HFF-Myc (cell line): ENCODE data around the gene AACS.

ENCODE experiments used
- DNase-seq: peaks from one replicate; pipeline ENCODE4 v3.0.0-alpha.2; 2011; ENCODE audit warnings: low read depth; ENCODE audit errors: extremely low read depth
- H3K4me3 ChIP-seq: replicated peaks from 2 replicates; pipeline ENCODE4 v1.5.1; 2011; ENCODE audit warnings: low read depth, mild to moderate bottlenecking, control low read depth, low read length
- TF ChIP-seq, protein P1 (sequence below): IDR thresholded peaks from 2 replicates; pipeline ENCODE4 v1.5.1; 2012; ENCODE audit warnings: mild to moderate bottlenecking, low read depth, low read length, control low read depth; ENCODE audit errors: missing control alignments

AACS gene

DNA sequence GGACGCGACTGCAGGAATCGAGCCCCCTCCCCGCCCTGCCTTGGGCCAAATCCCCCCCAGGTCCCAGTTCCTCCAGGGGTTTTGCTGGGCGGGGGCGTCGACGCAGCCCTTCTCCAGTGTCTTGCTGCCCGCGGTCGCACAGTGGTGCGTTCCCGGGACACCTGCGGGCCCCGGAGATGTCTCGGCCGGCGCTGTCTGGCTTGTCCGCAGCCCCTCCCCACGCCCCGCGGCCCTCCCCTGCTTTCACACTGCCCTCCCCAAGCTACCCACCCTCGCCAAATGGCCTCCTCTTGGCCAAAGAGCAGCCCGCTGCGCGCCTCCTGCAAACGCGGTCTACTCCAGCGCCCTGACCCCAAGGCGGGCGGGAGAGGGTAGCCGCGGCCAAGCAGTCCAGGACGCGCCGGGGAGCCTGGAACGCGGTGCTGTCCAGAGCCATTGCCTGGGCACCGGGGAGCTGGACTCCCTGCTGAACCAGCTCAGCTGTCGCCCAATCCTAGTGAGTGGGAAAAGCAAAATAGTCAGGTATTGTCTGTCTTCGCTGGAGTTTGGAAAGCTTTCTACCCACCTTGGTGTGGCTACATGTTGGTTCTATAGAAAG, 122.0 kb downstream of the AACS start:
- H3K4me3 ChIP-seq: no peak overlapping the region; the same call in 1 of the 2 replicates
- no peak for DNase-seq
- TF ChIP-seq, protein P1, sequence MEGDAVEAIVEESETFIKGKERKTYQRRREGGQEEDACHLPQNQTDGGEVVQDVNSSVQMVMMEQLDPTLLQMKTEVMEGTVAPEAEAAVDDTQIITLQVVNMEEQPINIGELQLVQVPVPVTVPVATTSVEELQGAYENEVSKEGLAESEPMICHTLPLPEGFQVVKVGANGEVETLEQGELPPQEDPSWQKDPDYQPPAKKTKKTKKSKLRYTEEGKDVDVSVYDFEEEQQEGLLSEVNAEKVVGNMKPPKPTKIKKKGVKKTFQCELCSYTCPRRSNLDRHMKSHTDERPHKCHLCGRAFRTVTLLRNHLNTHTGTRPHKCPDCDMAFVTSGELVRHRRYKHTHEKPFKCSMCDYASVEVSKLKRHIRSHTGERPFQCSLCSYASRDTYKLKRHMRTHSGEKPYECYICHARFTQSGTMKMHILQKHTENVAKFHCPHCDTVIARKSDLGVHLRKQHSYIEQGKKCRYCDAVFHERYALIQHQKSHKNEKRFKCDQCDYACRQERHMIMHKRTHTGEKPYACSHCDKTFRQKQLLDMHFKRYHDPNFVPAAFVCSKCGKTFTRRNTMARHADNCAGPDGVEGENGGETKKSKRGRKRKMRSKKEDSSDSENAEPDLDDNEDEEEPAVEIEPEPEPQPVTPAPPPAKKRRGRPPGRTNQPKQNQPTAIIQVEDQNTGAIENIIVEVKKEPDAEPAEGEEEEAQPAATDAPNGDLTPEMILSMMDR: no peak

DNA sequence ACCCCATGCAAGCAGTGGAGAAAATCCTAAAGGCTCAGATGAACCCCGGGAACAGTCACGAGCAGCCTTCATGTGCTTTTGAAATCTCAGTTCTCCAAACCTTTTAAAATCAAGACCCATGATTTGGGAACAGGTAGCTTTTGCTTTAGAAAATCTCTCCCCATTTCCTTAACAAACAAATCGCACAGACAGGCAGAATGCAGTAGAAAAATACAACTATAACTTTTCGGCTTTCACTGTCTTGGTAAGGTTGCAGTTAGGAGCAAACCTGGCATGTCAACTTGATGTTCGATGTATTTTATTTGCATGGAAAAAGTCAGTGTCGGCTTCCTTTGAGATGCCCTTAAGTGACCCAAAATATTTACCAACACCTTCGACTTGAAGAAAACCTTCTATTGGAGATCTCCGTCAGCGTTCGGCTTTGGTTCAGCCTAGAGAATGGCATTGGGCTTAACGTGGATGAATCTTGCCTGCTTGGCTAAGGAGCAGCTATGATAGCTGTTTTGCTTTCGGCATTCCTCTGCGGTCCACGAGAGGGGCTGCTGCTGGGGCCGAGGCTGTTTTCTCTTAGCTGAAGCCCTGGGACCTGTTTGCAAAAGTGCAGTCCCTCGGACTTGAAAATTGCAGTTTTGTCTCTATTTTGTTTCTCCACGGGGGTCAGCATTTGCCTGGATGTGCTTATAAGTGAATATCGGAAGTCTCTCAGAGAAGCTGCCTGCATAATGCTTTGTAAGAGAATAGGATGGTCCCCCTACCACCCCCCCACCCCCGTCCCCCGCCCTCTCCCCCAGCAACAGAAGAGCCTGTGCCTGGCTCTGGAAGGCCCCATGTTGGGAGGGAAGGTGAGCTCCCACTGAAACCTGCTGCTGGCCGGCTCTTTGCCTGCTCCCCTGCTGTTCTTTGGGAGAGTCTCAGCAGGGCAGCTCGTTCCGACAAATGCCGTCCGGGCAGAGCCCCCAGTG, 122.8 kb downstream of the AACS start:
- DNase-seq: no peak
- no peak overlapping the region for H3K4me3 ChIP-seq
- TF ChIP-seq, protein P1: no peak

DNA sequence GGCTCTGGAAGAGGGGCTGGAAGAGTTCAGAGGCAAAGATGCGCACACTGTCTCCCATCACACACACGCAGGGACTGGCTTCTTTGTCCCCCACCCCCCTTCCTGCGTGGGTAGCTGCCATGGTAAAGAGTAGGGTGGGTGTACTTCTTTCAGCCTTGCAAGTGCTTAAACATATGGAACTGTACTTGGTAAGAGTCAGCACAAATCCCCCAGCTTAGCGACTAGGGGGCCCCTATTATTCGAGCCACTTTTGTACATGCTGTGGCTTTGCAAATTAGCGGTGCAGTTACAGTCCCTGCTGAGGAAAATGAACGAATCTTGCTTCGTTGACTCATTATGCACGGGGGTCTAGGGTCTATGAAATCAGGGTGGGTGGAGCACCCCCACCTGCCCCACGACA, 123.8 kb downstream of the AACS start:
- no peak overlapping the region for H3K4me3 ChIP-seq
- TF ChIP-seq, protein P1: no peak
- DNase-seq: no peak

DNA sequence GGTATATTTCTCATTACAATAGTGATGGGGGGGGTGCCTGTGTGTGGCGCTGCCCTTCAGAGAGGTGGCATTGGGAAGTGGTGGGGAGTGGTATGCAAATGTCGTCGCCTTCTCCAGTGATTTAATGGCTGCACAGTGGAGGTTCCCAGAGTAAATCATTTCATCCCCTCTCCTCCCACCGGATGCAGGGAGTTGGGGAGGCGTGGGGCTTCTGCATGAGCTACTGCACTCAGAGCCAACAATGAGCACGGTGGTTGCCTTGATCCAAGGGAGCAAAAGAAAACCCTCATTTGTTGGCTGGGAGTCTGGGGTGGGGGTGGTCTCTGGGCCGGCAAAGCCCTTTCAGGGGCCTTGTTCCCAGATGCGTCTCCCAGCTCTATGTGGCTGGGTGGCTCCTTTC, 124.3 kb downstream of the AACS start:
- TF ChIP-seq, protein P1: no peak
- DNase-seq: no peak
- H3K4me3 ChIP-seq: no peak overlapping the region

DNA sequence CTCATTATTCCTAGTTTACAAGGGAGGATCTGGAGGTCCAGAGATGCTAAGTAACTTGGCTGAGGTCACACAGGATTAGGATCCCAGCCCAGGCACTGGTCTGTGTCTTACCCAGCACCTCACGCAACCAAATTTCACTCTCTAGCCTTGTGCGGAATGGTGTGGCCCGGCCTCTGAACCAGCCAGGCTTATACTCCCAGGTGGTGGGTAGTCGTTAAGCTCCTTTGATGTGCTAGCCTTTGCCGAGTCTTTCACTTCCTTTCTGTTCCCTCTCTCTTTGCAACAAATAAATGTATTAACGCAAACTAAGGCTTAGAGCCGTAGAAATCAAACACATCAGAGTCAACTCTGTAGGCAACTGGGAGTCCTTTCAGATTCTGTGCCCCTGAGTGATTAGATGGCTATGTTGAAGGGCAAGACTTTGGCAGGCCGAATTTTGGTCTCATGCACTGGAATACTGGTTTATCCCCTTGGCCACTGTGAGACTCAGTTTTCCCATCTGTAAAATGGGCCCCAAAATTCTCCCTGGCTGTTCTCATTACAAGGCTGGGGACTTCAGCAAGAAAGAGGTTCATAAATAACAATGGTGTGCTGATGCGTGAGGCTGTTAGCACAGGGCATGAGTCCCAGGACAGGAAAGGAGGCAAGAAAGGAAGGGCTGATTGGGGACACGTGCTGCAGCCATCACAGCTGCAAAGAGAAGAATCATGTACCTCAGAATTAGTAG, 126.3 kb downstream of the AACS start:
- DNase-seq: no peak
- TF ChIP-seq, protein P1: no peak
- no peak overlapping the region for H3K4me3 ChIP-seq

DNA sequence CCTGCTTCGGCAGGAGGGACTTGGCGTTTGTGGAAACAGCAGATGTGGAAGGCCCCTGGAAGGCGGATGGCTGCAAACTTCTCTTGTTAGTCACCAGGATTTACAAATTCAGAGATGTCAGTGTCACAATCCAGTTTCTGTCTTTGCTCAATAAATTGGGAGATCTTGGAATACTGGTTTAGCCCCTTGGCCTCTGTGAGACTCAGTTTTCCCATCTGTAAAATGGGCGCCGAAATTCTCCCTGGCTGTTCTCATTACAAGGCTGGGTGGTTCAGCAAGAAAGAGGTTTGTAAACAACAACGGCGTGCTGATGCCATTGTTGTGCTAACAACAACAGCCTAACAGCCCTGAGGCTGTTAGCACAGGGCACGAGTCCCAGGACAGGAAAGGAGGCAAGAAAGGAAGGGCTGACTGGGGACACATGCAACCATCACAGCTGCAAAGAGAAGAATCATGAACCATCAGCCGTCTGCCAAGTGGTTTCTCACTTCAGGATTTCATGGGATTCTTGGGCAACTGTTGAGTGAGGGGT, 127.5 kb downstream of the AACS start:
- TF ChIP-seq, protein P1: no peak
- no peak overlapping the region for H3K4me3 ChIP-seq
- DNase-seq: no peak
